ENCODE results near the gene CDON. TPM values are rescaled to one million over a fixed set of nuclear protein-coding genes. Genes with fewer than 3 reads are reported as not detected.

The CDON gene
- total RNA-seq, 2 donors from 2014 or later, result 9.8 to 26.9 TPM

- H3K27ac ChIP-seq, result no peak overlapping the region
- no peaks in the 10 kb centered on the region for H3K36me3 ChIP-seq
- 96% methylated on average over 21 of the region's 21 CpGs for WGBS
- H3K4me3 ChIP-seq, result no peak overlapping the region
- peaks cover 18% of the 10 kb centered on the region for H3K4me1 ChIP-seq (replicated peaks)
- DNase-seq (ENCODE audit: low spot score), result no peak
- no peaks in the 10 kb centered on the region for H3K27me3 ChIP-seq (replicated peaks; ENCODE audit: insufficient read depth)
- H3K9me3 ChIP-seq, result no peaks in the 10 kb centered on the region
- intact Hi-C loops (cut with DNase I), result loop anchor here (5.0 to 10.0 kb wide), 2 partner anchors 60 to 108 kb away; partner anchors contain the start of gene CDON
- TF ChIP-seq POLR2A (IDR thresholded peaks at IDR 0.05), result no peak
- TF ChIP-seq CTCF (IDR thresholded peaks at IDR 0.05), result no peak
- TF ChIP-seq POLR2AphosphoS5 (IDR thresholded peaks at IDR 0.05), result no peak
These were observed 108.3 kb downstream of the CDON start for GRCh38 chr11:125954123-125954944.

- TF ChIP-seq POLR2AphosphoS5 (IDR thresholded peaks at IDR 0.05) (no peak), POLR2A (IDR thresholded peaks at IDR 0.05) (no peak), CTCF (IDR thresholded peaks at IDR 0.05) (no peak)
- Histone ChIP-seq H3K27ac (peak overlapping the region; percentile 48 to 61), H3K9me3 (no peaks in the 10 kb centered on the region), H3K4me3 (no peak overlapping the region), H3K36me3 (no peaks in the 10 kb centered on the region), H3K4me1 (replicated peaks) (peaks cover 18% of the 10 kb centered on the region), H3K27me3 (replicated peaks; ENCODE audit: insufficient read depth) (no peaks in the 10 kb centered on the region)
- DNase-seq (ENCODE audit: low spot score), result no peak
- intact Hi-C loops (cut with DNase I), result loop anchor here (5.0 to 10.0 kb wide), 2 partner anchors 61 to 109 kb away; partner anchors contain the start of gene CDON
- WGBS, result 68% methylated on average over 19 of the region's 20 CpGs
These were observed 109.2 kb downstream of the CDON start for GRCh38 chr11:125953401-125953935.

- 7% methylated on average over 7 of the region's 7 CpGs for WGBS
- TF ChIP-seq POLR2A (IDR thresholded peaks at IDR 0.05), result no peak
- peak; percentile 81 for TF ChIP-seq POLR2AphosphoS5 (IDR thresholded peaks at IDR 0.05)
- peak in 2 of 4 experiments; percentile 3 to 16 for TF ChIP-seq CTCF (IDR thresholded peaks at IDR 0.05)
- Histone ChIP-seq H3K9me3 (no peaks in the 10 kb centered on the region), H3K27ac (peak overlapping the region; percentile 48 to 61), H3K36me3 (no peaks in the 10 kb centered on the region), H3K4me1 (replicated peaks) (peaks cover 18% of the 10 kb centered on the region), H3K27me3 (replicated peaks; ENCODE audit: insufficient read depth) (no peaks in the 10 kb centered on the region), H3K4me3 (no peak overlapping the region)
- intact Hi-C loops (cut with DNase I), result loop anchor here (5.0 to 10.0 kb wide), 2 partner anchors 62 to 109 kb away; partner anchors contain the start of gene CDON
- DNase-seq (ENCODE audit: low spot score), result peak; percentile 91
These were observed 109.7 kb downstream of the CDON start for GRCh38 chr11:125952973-125953372.

- intact Hi-C loops (cut with DNase I), result loop anchor here (5.0 to 10.0 kb wide), 2 partner anchors 62 to 110 kb away; partner anchors contain the start of gene CDON
- peaks cover 18% of the 10 kb centered on the region for H3K4me1 ChIP-seq (replicated peaks)
- H3K27me3 ChIP-seq (replicated peaks; ENCODE audit: insufficient read depth), result no peaks in the 10 kb centered on the region
- TF ChIP-seq CTCF (IDR thresholded peaks at IDR 0.05) (no peak), POLR2A (IDR thresholded peaks at IDR 0.05) (no peak), POLR2AphosphoS5 (IDR thresholded peaks at IDR 0.05) (no peak)
- no peak for DNase-seq (ENCODE audit: low spot score)
- WGBS, result 7% methylated on average over 2 of the region's 2 CpGs
- no peaks in the 10 kb centered on the region for H3K36me3 ChIP-seq
- H3K9me3 ChIP-seq, result no peaks in the 10 kb centered on the region
- no peak overlapping the region for H3K4me3 ChIP-seq
- H3K27ac ChIP-seq, result peak overlapping the region; percentile 48 to 61
These were observed 110.1 kb downstream of the CDON start for GRCh38 chr11:125952559-125952958.
